GM19395 (cell line): ENCODE results near the gene DCP1A.
"Not testable (repeated sequence)": the region's sequence is repeated elsewhere in the genome, so short reads cannot be mapped to it uniquely, and the experiment has no call there.

ENCODE experiments used
- ATAC-seq: cut with Tn5 transposase; IDR thresholded peaks from one replicate; pipeline ENCODE4 v1.9.1; 2021; ENCODE audit warnings: mild to moderate bottlenecking, moderate library complexity; ENCODE audit not compliant: unreplicated experiment

DCP1A gene

GRCh38 chr3:53269193-53269592 lies 78.2 kb downstream of the DCP1A start:
- ATAC-seq = not testable (repeated sequence)

- ATAC-seq = no peak
Measured at GRCh38 chr3:53267766-53268165, 79.6 kb downstream of the DCP1A start.

- no peak for ATAC-seq
Measured at GRCh38 chr3:53264718-53265117, 82.6 kb downstream of the DCP1A start.

GRCh38 chr3:53263907-53264306 lies 83.4 kb downstream of the DCP1A start:
- ATAC-seq = no peak

- no peak for ATAC-seq
Measured at GRCh38 chr3:53261712-53262111, 85.6 kb downstream of the DCP1A start.

GRCh38 chr3:53260286-53260785 lies 87.0 kb downstream of the DCP1A start:
- no peak for ATAC-seq

GRCh38 chr3:53259427-53260259 lies 87.7 kb downstream of the DCP1A start:
- no peak for ATAC-seq

GRCh38 chr3:53258600-53259426 lies 88.5 kb downstream of the DCP1A start:
- no peak for ATAC-seq

GRCh38 chr3:53257465-53257864 lies 89.9 kb downstream of the DCP1A start:
- ATAC-seq = no peak

- ATAC-seq = no peak
Measured at GRCh38 chr3:53256704-53257055, 90.7 kb downstream of the DCP1A start.

GRCh38 chr3:53255775-53256703 lies 91.3 kb downstream of the DCP1A start, which contains the start of gene TKT:
TSS of gene TKT (minus strand) at chr3:53256022. CDS start at chr3:53255942, 80 bp downstream.
- ATAC-seq = peak; percentile 52

- ATAC-seq = peak; percentile 56
Measured at GRCh38 chr3:53255423-53255774, 91.9 kb downstream of the DCP1A start.

- peak; percentile 52 for ATAC-seq
Measured at GRCh38 chr3:53254509-53255422, 92.6 kb downstream of the DCP1A start.

GRCh38 chr3:53253707-53254508 lies 93.4 kb downstream of the DCP1A start:
- ATAC-seq = no peak

GRCh38 chr3:53252947-53253322 lies 94.4 kb downstream of the DCP1A start:
- ATAC-seq = not testable (repeated sequence)

GRCh38 chr3:53252096-53252946 lies 95.0 kb downstream of the DCP1A start:
- no peak for ATAC-seq

GRCh38 chr3:53250881-53251605 lies 96.3 kb downstream of the DCP1A start:
- no peak for ATAC-seq
